Transverse colon (tissue), 4 donors: Measurements from ENCODE around the gene MYO7B. TPM values are rescaled to one million over a fixed set of nuclear protein-coding genes. Genes with fewer than 3 reads are reported as not detected.

Experiments used
- DNase-seq: peaks from one replicate; pipeline ENCODE4 v3.0.0-alpha.2; 2019
- H3K27ac ChIP-seq, 4 donors: fragments of 200-600 bp; sonication (generic); 2 replicates each; pipeline ENCODE4 v1.5.1; 2016 to 2018; ENCODE audit warnings: inconsistent platforms in 4 of 4
- H3K27me3 ChIP-seq: fragments of 200-600 bp; sonication (generic); 2 replicates; pipeline ENCODE4 v1.5.1; 2017; ENCODE audit warnings: inconsistent platforms
- H3K36me3 ChIP-seq, 4 donors: fragments of 200-600 bp; sonication (generic); 2 replicates each; pipeline ENCODE4 v1.5.1; 2017 to 2019; ENCODE audit warnings: inconsistent platforms in 4 of 4
- H3K4me1 ChIP-seq, 4 donors: fragments of 200-600 bp; sonication (generic); 2 replicates each; pipeline ENCODE4 v1.5.1; 2017 to 2020; ENCODE audit warnings: inconsistent platforms in 4 of 4
- H3K4me3 ChIP-seq, 4 donors: fragments of 200-600 bp; sonication (generic); 1 replicate in 1 of 4; 2 replicates in 3 of 4; pipeline versions ENCODE4 v1.5.1 to v1.6.1; 2017 to 2019; ENCODE audit warnings: inconsistent platforms in 4 of 4
- H3K9me3 ChIP-seq, 2 donors: fragments of 200-600 bp; sonication (generic); 2 replicates each; pipeline ENCODE4 v1.5.1; 2017 to 2019; ENCODE audit warnings: inconsistent platforms in 2 of 2
- CTCF ChIP-seq, 5 experiments: fragments of 200-600 bp in 3 of 5; fragments of 450-650 bp in 2 of 5; sonication (generic) in 3 of 5; IDR thresholded peaks; 1 replicate in 2 of 5; 2 replicates in 3 of 5; pipeline ENCODE4 v1.5.1; 2016 to 2017; ENCODE audit warnings: antibody characterized with exemption in 5 of 5, inconsistent platforms in 3 of 5, mild to moderate bottlenecking in 2 of 5, moderate library complexity in 1 of 5
- EP300 ChIP-seq: sonication (generic); formaldehyde crosslinking; IDR thresholded peaks from one replicate; pipeline ENCODE4 v1.6.1; 2017; ENCODE audit warnings: antibody characterized with exemption, low read depth
- POLR2A ChIP-seq: fragments of 450-650 bp; IDR thresholded peaks from one replicate; pipeline ENCODE4 v1.6.1; 2016; ENCODE audit warnings: antibody characterized with exemption, mild to moderate bottlenecking, moderate library complexity
- POLR2AphosphoS5 ChIP-seq, 3 donors: sonication (generic); formaldehyde crosslinking; IDR thresholded peaks; one replicate each; pipeline ENCODE4 v1.6.1; 2016; ENCODE audit warnings: antibody characterized with exemption in 3 of 3
- WGBS, 2 donors: methylation state at CpG; one replicate each; pipeline ENCODE4 v1.1.5; 2018; ENCODE audit warnings: low coverage in 1 of 2; 5-methylcytosine and 5-hydroxymethylcytosine counted together
- in situ Hi-C, 4 donors: fragments of 200-750 bp; cut with MboI; loops; one replicate each; pipeline versions ENCODE4 v1.15.0 to v1.15.1; 2017; ENCODE audit warnings: low sequenced_read_pairs in 3 of 4, low pct_ligation_motif_present in 1 of 4, low pct_unique_long_range_greater_than_20kb in 1 of 4
- intact Hi-C: fragments of 100-400 bp; cut with DNase I; formaldehyde crosslinking; loops from one replicate; pipeline ENCODE4 v1.15.1; 2023; ENCODE audit warnings: low total_unique reads
- total RNA-seq, 4 donors: library from RNA; depleted of rRNA; stranded (reverse); fragments of >200 nt; gene quantifications; one replicate each; pipeline ENCODE4 v1.1.0, GENCODE V29; 2016

Gene MYO7B
- total RNA-seq, 4 donors from 2014 or later, result 242 to 637 (median 280) TPM

- in situ Hi-C loops, result loop anchor here in 1 of 4 donors (25.0 kb wide), 1 partner anchor 161 kb away; no protein-coding TSS in a partner anchor
- H3K36me3 ChIP-seq, result peaks cover 0 to 65% (median 31%) of the 10 kb centered on the region in 4 donors
Observed at GRCh38 chr2:127498386-127498785, 37.1 kb upstream of the MYO7B start.

DNA sequence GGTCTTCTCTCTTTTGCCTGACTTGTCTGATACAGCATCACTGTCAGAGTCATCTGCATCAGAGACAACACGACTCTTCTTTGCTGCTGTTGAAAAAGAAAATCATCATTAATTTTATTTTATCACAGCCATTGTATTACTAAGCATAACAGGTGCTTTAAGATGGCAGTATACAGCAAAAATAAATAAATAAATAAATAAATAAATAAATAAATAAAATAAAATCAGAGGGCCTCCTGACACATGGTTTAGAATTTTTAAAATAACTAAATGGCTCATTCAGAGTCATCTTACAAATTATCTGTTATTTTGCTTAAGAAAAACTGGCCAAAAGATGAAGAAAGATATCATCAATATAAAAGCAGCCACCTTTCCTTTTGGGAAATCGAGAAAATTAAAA, 32.0 kb upstream of the MYO7B start:
- in situ Hi-C loops, result no loop called here
- Histone ChIP-seq H3K9me3 (no peaks in the 10 kb centered on the region), H3K4me3 (no peak overlapping the region), H3K36me3 (peaks cover 0 to 60% (median 28%) of the 10 kb centered on the region in 4 donors), H3K4me1 (peaks cover 4 to 23% (median 9%) of the 10 kb centered on the region in 4 donors), H3K27me3 (no peaks in the 10 kb centered on the region), H3K27ac (no peak overlapping the region)
- TF ChIP-seq CTCF (IDR thresholded peaks at IDR 0.05) (no peak), POLR2AphosphoS5 (IDR thresholded peaks at IDR 0.05) (no peak), POLR2A (no peak), EP300 (no peak)
- 89 to 96% methylated on average over 2 of the region's 2 CpGs for WGBS, 2 donors
- DNase-seq, result no peak
- intact Hi-C loops, result no loop called here

More at GRCh38 chr2:127498386-127498785, 37.1 kb upstream of the MYO7B start:
- TF ChIP-seq CTCF (IDR thresholded peaks at IDR 0.05) (no peak), EP300 (no peak), POLR2A (no peak), POLR2AphosphoS5 (IDR thresholded peaks at IDR 0.05) (no peak)
- H3K27ac ChIP-seq, result no peak overlapping the region
- no peak for DNase-seq
- H3K9me3 ChIP-seq, result no peaks in the 10 kb centered on the region
- H3K4me1 ChIP-seq, result no peaks in the 10 kb centered on the region
- no peaks in the 10 kb centered on the region for H3K27me3 ChIP-seq
- intact Hi-C loops, result no loop called here
- H3K4me3 ChIP-seq, result no peak overlapping the region
- WGBS, 2 donors, result 88 to 94% methylated on average over 2 of the region's 2 CpGs

- 69 to 90% methylated on average over 6 to 11 of the region's 11 CpGs for WGBS, 2 donors
- in situ Hi-C loops, result no loop called here
Observed at GRCh38 chr2:127504552-127505430, 30.7 kb upstream of the MYO7B start.

More at GRCh38 chr2:127504552-127505430, 30.7 kb upstream of the MYO7B start:
- Histone ChIP-seq H3K36me3 (peaks cover 0 to 55% (median 26%) of the 10 kb centered on the region in 4 donors), H3K4me1 (peaks cover 10 to 36% (median 20%) of the 10 kb centered on the region in 4 donors), H3K9me3 (no peaks in the 10 kb centered on the region), H3K27me3 (no peaks in the 10 kb centered on the region), H3K27ac (no peak overlapping the region), H3K4me3 (no peak overlapping the region)
- intact Hi-C loops, result no loop called here
- TF ChIP-seq CTCF (IDR thresholded peaks at IDR 0.05), result no peak
- no peak for DNase-seq
